ENCODE data around the gene PAPOLA. TPM values are rescaled to one million over a fixed set of nuclear protein-coding genes. Genes with fewer than 3 reads are reported as not detected.

Gene PAPOLA
- total RNA-seq, 1 experiment from 2014 or later: 223 TPM

DNA sequence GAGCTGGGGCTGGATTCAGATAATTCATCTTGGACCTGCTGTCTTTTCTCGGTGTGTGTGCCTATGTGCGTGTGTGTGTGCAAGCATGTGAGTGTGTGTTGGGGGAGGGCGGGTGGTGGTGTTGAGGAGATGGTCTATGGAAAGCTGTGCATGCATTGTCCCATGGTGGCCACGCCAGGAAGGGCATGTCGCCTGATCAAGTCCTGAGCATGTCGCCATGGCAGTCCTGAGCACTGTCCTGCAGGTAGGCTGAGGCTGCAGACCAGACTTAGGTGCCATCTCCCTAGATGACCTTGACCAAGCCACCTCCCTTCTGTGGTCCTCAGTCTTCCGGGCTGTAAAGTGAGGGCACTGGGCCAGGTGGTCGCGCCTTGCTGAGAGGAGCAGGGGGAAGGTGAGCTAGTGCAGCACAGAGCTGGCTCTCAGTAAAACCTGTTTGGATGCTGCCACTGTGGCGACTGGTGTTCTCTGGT is 81.4 kb downstream of the PAPOLA start:
- no peak for DNase-seq (ENCODE audit: low read depth, low spot score)
- intact Hi-C loops (cut with micrococcal nuclease): loop anchor here (1.0 to 10.0 kb wide), 6 partner anchors 84 to 691 kb away; no protein-coding TSS in a partner anchor
- Histone ChIP-seq H3K9me2 (ENCODE audit: insufficient read depth) (no peaks in the 10 kb centered on the region), H3K79me2 (ENCODE audit: insufficient read depth, low read length) (no peaks in the 10 kb centered on the region), H4K20me1 (ENCODE audit: insufficient read depth) (no peaks in the 10 kb centered on the region), H3K4me1 (ENCODE audit: control insufficient read depth in 1 of 2, insufficient read depth in 2 of 2, low read length in 2 of 2) (peaks cover 0 to 4% of the 10 kb centered on the region in 2 experiments; a peak in 1 of 4 replicates), H3K9me3 (ENCODE audit: control insufficient read depth in 1 of 2, insufficient read depth in 1 of 2, low read depth in 1 of 2, low read length in 2 of 2) (no peaks in the 10 kb centered on the region), H3K4me2 (ENCODE audit: low read length) (no peak overlapping the region), H3K4me3 (replicated peaks in 1 of 2; ENCODE audit: low read depth in 1 of 2, low read length in 2 of 2) (no peak overlapping the region), H2AFZ (ENCODE audit: low read depth, low read length, poor library complexity, severe bottlenecking) (no peak overlapping the region), H3K27ac (ENCODE audit: low read depth, low read length) (no peak overlapping the region), H3K36me3 (ENCODE audit: control insufficient read depth in 1 of 2, insufficient read depth in 2 of 2, low read length in 2 of 2) (no peaks in the 10 kb centered on the region), H3K9ac (ENCODE audit: low read length) (no peak overlapping the region), H3K27me3 (ENCODE audit: insufficient read depth, low read length) (no peaks in the 10 kb centered on the region)
- BruUV-seq (replicated peaks): no TSS peak
- no peak for TF ChIP-seq EZH2 (IDR thresholded peaks at IDR 0.05)
- TF ChIP-seq SIN3A (IDR thresholded peaks at IDR 0.05; ENCODE audit: low read depth): no peak
- no peak for TF ChIP-seq JUND (IDR thresholded peaks at IDR 0.05)
- TF ChIP-seq, protein P1, sequence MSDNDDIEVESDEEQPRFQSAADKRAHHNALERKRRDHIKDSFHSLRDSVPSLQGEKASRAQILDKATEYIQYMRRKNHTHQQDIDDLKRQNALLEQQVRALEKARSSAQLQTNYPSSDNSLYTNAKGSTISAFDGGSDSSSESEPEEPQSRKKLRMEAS (IDR thresholded peaks at IDR 0.05): no peak
- TF ChIP-seq EGR1 (IDR thresholded peaks at IDR 0.05; ENCODE audit: low read depth): no peak
- no peak for TF ChIP-seq TCF7L2 (IDR thresholded peaks at IDR 0.05; ENCODE audit: borderline replicate concordance, extremely low read depth, insufficient read depth, insufficient read length)
- TF ChIP-seq POLR2A (IDR thresholded peaks at IDR 0.05; ENCODE audit: borderline replicate concordance, extremely low read depth, insufficient read depth, insufficient read length): no peak
- no peak for TF ChIP-seq CBX3 (IDR thresholded peaks at IDR 0.05; ENCODE audit: low read depth)
- no peak for TF ChIP-seq RAD21 (IDR thresholded peaks at IDR 0.05; ENCODE audit: low read depth)
- no peak for TF ChIP-seq POLR2AphosphoS5 (IDR thresholded peaks at IDR 0.05; ENCODE audit: low read depth, low read length)
- ChIA-PET CTCF (interaction anchor here (1.3 to 2.4 kb wide), 2 partner anchors 157 to 269 kb away, joined by 9 to 12 read pairs; no protein-coding TSS in a partner anchor), RAD21 (ENCODE audit: low non-redundant PET in 1 of 2, low total read pairs in 2 of 2, uncharacterized antibody in 2 of 2, unreplicated experiment in 2 of 2) (no interaction called here), POLR2A (no interaction called here)
- ATAC-seq: peak; percentile 4; the same call in 1 of the 2 replicates

DNA sequence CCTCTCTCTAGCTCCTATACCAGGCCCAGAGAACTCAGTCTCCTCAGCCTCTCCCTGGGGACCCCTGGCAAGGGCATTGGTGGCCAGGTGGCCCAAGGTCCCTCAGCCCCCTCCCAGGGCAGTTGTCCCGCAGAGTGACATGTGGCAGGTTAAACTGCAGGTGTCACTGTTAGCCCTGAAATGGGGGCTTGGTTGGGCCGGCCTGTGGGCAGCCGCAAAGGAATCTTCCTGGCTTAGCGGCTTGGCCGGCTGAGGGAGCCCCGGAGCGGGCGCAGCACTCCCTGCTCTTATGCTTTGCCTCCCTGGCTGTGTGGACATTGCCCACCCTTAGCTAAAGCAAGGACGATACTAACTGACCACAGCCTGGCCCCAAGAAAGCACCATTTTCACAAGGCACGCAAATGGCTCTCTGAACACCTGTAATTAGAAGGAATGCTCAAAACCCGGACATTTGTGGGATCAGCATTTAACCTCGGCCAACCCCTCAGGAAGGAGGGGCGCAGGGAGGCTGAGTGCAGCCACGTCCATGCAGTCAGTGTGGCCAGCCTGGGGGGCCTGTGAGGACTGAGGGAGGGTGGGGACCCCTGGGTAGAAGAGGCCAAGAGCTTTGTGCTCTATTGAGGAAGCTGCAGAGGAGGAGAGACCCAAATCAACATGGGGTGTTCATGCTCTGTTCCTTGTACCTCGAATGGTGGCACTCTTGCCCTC is 82.2 kb downstream of the PAPOLA start:
- POLR2A ChIA-PET: no interaction called here
- ATAC-seq (peak; percentile 91), DNase-seq (ENCODE audit: low read depth, low spot score) (peak; percentile 33)
- peaks cover 0 to 4% of the 10 kb centered on the region in 2 experiments; a peak in 1 of 4 replicates for H3K4me1 ChIP-seq (ENCODE audit: control insufficient read depth in 1 of 2, insufficient read depth in 2 of 2, low read length in 2 of 2)
- no peaks in the 10 kb centered on the region for H3K36me3 ChIP-seq (ENCODE audit: control insufficient read depth in 1 of 2, insufficient read depth in 2 of 2, low read length in 2 of 2)
- BruUV-seq (replicated peaks): no TSS peak
- H3K27me3 ChIP-seq (ENCODE audit: insufficient read depth, low read length): no peaks in the 10 kb centered on the region
- intact Hi-C loops (cut with micrococcal nuclease): loop anchor here (1.0 to 10.0 kb wide), 6 partner anchors 83 to 690 kb away; no protein-coding TSS in a partner anchor
- no peak for TF ChIP-seq ZNF274 (IDR thresholded peaks at IDR 0.05; ENCODE audit: low read depth, low read length)
- TF ChIP-seq ELF1 (IDR thresholded peaks at IDR 0.05; ENCODE audit: borderline replicate concordance, low read depth): no peak
- TF ChIP-seq RAD21 (IDR thresholded peaks at IDR 0.05; ENCODE audit: low read depth): peak; percentile 98
- TF ChIP-seq TCF7L2 (IDR thresholded peaks at IDR 0.05; ENCODE audit: borderline replicate concordance, extremely low read depth, insufficient read depth, insufficient read length): no peak
- TF ChIP-seq, protein P2, sequence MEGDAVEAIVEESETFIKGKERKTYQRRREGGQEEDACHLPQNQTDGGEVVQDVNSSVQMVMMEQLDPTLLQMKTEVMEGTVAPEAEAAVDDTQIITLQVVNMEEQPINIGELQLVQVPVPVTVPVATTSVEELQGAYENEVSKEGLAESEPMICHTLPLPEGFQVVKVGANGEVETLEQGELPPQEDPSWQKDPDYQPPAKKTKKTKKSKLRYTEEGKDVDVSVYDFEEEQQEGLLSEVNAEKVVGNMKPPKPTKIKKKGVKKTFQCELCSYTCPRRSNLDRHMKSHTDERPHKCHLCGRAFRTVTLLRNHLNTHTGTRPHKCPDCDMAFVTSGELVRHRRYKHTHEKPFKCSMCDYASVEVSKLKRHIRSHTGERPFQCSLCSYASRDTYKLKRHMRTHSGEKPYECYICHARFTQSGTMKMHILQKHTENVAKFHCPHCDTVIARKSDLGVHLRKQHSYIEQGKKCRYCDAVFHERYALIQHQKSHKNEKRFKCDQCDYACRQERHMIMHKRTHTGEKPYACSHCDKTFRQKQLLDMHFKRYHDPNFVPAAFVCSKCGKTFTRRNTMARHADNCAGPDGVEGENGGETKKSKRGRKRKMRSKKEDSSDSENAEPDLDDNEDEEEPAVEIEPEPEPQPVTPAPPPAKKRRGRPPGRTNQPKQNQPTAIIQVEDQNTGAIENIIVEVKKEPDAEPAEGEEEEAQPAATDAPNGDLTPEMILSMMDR (IDR thresholded peaks at IDR 0.05 in 2 of 3, conservative IDR thresholded peaks at IDR 0.05 in 1 of 3; ENCODE audit: borderline replicate concordance in 1 of 3, insufficient read depth in 1 of 3, low read depth in 2 of 3, low read length in 2 of 3): peak; percentile 62 to 98 (median 82)
- H3K4me3 ChIP-seq (replicated peaks in 1 of 2; ENCODE audit: low read depth in 1 of 2, low read length in 2 of 2): no peak overlapping the region
- RAD21 ChIA-PET (ENCODE audit: low non-redundant PET in 1 of 2, low total read pairs in 2 of 2, uncharacterized antibody in 2 of 2, unreplicated experiment in 2 of 2): no interaction called here
- no peaks in the 10 kb centered on the region for H3K9me3 ChIP-seq (ENCODE audit: control insufficient read depth in 1 of 2, insufficient read depth in 1 of 2, low read depth in 1 of 2, low read length in 2 of 2)
- no peak overlapping the region for H3K4me2 ChIP-seq (ENCODE audit: low read length)
- H2AFZ ChIP-seq (ENCODE audit: low read depth, low read length, poor library complexity, severe bottlenecking): no peak overlapping the region
- no peak overlapping the region for H3K9ac ChIP-seq (ENCODE audit: low read length)
- no peaks in the 10 kb centered on the region for H4K20me1 ChIP-seq (ENCODE audit: insufficient read depth)
- CTCF ChIA-PET: interaction anchor here (0.5 to 2.4 kb wide), 4 partner anchors 157 to 970 kb away, joined by 3 to 12 read pairs (median 6); no protein-coding TSS in a partner anchor
- H3K27ac ChIP-seq (ENCODE audit: low read depth, low read length): no peak overlapping the region
- H3K79me2 ChIP-seq (ENCODE audit: insufficient read depth, low read length): no peaks in the 10 kb centered on the region
- H3K9me2 ChIP-seq (ENCODE audit: insufficient read depth): no peaks in the 10 kb centered on the region

All from HCT116 (cell line).